AG08395 (cell line): ENCODE measurements around the gene CHID1.
A peak's percentile ranks its signal among the peaks of the same experiment; 100 is the strongest.

Experiments used
- DNase-seq: peaks from one replicate; pipeline ENCODE4 v3.0.0; 2012; ENCODE audit warnings: mixed read lengths, low spot score

CHID1 gene

DNA sequence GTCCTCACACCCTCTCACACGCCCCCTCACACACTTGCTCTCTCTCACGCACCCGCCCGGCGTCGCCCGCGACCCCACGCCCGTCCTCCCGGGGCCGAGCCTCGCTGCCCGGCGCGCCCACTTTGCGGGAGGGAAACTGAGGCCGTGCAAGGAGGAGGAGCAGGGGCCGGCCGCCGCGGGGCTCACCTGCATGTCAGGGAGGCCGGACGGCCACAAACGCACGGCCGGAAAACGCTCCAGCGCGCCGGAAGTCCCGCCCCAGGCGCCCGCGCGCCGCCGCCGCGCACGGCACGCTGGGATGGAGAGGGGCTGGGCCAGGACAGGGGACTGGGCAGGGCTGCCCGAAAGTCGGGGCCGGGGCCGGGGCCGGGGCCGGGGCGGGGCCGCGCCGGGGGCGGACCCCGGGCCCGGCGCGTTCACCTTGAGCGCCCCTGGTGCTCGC lies at the start of gene CHID1:
CHID1 (minus strand) TSS at position 222 of the 442 bp plus-strand sequence. CDS start 5,994 bp downstream, outside the sequence.
- DNase-seq, result peak; percentile 95

DNA sequence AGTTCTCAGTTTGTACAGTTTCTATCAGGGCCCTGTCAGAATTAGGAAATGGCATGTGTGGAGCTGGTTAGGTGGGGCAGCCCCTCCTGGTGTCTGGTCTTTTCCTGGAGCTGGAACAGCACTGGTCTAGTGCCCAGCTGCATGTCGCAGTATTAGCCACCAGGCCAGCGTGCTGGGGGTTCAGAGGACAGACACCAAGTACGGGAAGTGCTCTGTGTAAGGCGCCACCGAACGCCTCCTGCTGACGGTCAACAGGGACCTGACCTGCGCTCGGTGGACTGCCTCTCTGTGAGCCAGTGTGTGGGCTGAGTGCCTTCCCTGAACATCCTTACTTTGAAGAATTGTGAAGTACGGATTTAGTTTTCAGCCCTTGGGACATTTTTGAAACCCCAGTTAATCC lies 49.0 kb upstream of the CHID1 start:
- DNase-seq, result no peak

DNA sequence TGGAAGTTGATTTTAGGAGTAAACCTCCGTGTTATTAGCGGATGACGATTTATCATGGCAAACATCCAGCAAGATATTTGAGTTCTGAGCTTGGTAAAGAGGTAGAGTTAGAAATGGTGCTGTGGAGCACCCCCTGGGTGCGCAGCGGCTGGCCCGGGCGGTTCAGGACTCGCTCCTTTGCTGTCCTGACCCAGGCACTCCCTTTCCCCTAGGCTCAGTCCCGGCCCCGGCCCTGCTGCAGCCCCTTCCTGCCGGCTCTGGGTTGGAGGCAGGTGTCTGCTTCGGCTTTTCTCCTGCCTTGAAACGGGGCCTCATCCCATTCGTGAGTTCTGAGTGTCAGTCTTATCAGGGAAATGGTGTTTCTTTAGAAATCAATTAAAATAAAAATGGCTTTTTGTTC lies 48.4 kb upstream of the CHID1 start:
- no peak for DNase-seq

DNA sequence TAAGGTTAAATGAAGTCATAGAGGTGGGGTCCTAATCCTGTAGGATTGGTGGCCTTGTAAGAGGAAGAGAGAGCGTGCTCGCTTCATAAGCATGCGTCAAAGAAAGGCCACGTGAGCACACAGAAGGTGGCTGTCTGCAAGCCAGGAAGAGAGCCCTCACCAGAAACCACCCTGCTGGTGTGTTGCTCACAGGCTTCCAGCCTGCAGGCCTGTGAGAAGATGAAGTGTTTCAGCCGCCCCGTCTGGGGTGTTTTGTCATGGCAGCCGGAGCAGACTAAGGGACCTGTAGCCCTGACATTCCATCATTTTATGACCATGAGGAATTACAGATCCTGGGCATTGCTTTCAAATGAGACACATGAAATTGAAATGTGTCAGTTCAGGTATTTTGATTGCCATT lies 47.5 kb upstream of the CHID1 start:
- DNase-seq, result no peak

DNA sequence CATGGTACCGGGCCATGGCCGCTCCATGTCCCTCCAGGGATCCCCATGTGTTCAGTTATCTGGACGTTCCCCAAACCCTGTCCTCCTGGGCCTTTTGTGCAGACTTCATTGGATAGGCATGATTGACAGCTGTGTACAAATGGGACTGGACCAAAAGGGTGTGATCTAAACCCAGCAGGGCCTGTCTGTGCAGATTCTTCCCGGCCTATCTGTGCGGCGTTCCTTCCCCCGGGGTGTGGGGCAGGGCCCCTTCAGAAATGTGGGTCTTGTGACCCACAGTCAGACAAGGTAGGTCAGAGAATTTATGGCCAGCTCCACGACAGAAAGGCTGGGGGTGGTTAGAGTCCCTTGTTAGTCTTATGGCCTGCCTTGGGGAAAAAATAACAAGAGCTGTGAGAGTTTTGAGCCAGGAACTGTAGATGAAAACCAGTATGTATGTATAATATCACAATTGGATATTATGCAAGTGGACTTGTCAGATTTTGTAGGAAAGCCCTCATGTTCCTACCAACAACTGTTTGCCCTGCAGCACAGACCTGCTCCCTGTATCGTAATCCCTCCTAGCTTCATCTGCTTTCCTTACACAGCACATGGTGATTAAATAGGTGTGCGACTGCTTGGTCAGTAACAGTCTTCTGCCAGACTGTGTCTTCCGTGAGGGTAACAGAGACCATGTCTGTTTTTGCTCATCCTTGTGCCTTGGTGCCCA lies 46.8 kb upstream of the CHID1 start:
- DNase-seq, result no peak

DNA sequence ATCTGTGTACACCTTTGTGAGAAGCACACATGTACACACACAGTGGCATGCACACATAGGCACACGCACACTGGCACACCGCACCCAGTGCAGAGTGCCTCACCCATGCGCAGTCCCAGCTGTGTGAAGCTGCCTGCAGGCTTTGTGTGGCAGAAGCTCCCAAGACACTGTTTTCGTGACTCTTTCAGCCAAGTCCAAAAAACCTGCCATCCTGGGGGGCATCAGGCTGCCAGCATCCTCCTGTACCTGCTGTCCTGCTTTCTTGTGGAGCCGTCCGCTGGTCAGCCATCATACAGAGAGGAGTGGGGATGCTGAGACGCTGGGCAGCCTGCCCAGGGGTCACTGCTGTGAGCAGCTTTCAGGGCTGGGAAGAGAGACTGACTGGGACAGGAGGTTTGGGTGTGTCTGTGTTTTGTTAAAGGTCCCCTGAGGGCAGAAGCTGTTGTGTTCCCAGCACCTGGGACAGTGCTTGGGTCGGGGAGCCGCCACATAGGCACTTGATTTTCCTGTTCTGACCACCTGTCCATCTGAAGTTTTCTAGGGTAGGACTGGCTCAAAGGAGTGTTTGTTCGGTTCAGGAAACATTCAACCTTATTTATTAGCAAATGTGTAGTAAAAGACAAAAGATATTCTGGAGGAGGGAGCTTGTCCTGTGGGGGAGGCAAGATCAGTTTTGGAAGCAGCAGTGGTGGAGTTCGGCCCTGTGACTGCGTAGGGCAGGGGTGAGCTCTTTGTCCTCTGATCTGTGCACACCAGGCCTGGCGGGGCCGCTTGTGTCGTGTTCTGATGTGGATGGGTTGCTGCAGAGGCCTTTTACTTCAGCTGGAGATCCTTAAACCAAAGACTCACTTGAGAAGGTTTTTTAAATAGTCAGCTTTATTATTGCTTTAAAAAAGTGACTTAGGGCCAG lies 44.8 kb upstream of the CHID1 start:
- DNase-seq, result no peak

DNA sequence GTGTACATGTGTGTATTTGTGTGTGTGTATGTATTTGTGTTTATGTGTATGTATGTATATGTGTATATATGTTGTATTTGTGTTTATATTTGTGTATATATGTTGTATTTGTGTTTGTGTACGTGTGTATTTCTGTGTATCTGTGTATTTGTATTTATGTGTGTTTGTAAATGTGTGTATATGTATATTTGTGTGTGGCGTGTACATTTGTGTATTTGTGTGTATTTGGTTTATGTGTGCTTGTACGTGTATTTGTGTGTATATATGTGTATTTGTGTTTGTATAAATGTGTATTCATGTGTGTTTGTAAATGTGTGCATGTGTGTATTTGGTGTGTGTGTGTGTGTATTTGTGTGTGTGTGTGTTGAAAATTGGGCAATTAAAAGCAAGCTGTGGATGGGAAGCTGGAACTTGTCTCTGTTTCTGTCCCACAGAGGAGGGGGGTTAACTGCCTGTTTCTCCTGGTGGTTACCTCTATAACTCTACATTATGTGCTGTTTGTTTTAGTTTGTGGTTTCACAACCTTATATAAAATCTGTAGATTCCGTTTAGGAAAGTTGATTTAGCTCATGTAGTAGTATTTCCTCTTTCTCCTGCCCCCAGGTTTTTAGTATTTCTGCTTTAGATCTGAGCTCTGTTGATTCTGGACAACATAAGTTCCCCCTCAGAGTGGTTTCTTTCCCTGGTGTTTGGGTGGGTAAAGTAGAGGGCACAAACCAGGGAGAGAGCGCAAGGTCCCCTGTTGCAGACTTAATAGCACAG lies 44.0 kb upstream of the CHID1 start:
- no peak for DNase-seq

DNA sequence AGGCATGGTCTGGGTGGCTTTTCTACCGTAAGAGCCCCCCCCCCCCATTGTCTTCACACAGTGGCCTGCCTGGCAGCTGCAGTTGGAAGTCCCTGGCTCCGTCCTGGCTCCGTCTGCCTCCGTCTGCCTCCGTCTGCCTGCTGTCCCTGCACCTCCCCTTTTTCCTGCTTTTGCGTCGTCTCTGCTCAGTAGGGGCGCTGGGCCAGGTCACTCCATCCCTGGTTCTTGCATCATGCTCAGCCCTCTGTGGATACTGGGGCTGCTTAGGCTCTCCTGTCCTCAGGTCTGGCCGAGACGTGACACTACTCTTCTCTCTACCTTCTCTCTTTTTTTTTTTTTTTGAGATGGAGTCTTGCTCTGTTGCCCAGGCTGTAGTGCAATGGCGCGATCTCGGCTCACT lies 42.9 kb upstream of the CHID1 start:
- no peak for DNase-seq

DNA sequence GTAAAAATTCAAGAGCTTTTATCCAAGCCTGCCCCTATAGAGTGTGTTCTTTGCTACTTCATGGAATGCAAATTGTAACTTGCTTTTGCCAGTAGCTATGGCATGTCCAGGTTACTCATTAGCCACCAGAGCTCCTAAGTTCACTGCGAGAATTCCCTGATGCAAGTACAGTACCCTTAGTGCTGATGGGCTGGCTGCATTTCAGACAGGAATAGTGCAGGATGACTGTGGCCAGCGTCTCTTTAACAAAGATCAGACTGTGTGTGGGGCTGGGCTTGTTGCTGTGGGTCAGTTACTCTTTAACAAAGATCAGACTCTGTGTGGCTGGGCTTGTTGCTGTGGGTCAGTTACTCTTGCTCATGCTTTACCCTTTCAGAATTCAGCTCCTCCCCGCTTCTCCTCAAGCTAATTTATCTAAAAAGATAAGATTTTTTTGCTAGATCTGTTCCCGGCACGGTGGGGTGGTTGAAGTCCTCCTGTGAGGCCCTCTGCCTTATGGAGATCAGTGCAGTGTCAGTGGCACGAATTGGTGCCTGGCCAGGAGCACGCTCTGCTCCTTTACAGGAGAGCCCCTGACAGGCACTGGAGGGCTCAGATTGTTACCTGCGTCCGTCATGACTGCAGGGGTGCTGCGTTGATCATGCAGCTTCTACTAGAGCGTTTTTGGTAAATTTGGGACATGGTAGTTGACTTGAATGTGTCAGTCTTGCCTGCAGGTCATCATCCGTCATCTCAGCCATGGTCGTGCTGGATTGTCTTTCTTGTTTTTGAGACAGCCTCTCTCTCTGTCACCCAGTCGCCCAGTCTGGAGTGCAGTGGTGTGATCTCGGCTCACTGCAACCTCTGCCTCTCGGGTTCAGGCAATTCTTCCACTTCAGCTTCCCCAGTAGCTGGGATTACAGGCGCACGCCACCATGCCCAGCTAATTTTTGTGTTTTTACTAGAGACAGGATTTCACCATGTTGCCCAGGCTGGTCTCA lies 42.1 kb upstream of the CHID1 start:
- peak; percentile 16 for DNase-seq

DNA sequence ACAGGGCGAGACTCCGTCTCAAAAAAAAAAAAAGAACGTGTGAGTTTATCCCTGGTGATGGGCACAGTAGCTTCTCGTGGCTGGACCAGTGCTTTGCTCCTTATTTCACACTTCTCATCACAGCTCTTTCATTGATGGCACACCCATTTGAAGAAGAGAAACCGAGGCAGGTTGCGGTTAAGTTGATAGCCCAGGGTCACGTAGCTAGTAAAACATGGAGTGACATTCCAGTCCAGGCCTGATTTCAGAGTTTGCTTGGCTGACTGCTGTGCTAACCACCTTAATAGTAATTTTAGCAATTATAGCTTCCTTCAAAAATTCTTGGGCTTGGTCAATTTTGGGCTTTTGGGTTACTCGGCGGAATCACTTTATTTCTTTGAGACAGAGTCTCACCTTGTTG lies 40.9 kb upstream of the CHID1 start:
- no peak for DNase-seq

DNA sequence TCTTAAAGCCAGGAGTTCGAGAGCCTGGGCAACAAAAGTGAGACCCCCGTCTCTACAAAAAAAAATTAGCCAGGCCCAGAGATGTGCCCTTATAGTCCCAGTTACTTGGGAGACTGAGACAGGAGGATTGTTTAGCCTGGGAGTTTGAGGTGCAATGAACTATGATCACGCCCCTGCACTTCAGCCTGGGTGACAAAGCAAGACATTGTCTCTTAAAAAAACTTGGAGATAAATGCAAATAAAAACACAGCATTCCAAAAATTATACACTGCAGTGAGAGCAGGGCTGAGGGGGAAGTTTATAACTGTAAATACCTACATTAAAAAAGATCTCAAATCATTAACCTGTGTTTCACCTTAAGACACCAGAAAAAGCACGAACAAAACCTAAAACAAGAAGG lies 37.1 kb upstream of the CHID1 start:
- DNase-seq, result no peak

DNA sequence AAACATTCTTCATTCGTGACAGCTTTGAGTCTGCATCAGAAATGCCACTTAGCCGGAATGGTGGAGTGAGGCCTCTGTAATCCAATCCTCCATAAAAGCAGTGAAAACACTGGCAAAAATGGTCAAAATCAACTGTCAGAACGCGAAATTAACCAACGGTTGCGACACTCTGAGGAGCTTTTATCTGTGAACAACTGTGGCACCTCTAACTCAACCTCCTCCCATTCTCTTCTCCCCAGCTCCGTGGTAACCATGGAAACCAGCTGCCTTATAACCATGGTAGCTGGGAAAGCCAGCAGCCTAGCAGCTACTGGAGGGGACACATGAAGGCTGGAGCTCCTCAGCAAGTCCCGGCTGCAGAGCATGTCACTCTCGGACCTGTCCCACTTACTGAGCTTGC lies 35.4 kb upstream of the CHID1 start:
- DNase-seq, result no peak

DNA sequence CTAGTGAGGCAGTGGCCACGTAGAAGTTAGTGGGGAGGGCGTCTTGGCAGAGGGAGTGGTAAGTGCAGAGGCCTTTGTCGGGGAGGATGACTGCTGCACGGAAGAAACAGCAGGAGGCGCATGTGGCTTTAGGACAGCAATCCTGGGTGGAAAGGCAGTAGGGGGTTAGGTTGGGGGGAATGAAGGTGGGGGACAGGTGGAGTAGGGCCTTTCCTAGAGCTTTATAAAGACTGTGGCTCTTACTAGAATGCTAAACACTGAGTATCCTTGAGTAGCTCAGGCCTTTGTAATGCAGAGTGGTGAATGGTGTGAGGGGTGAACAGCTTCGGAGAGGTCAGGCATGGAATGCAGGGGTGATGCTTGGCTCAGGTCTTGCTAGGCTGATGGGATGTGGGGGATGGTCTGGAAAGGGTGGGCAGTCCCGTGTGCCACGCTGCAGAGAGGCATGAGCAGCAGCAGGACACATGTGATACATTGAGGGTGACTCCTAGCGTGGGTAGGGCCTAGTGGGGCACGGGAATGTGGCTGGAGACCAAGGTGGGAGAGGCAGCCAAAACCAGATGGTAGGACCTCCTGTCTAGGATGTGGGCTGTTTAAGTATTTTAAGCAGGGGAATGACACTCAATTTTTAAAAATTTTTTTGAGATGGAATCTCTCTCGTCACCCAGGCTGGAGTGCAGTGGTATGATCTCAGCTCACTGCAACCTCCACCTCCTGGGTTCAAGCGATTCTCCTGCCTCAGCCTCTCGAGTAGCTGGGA lies 34.3 kb upstream of the CHID1 start:
- DNase-seq, result peak; percentile 22

DNA sequence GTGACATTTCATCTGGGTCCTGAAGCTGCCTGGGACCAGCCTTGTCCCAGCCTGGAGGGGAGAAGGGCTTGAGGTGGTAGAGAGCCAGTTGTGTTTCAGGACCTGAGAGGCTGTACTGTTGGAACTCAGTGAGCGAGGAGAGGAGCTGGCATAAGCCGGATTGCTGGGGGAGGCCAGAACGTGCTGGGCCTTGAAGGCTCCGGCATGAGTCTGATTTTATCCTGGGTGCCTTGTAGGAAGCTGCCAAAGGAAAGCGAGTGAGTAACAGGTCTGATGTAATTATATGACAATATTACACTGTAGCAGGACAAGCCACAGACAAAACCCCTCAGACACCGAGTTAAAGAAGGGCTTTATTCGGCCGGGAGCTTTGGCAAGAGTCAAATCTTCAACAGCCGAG lies 32.2 kb upstream of the CHID1 start:
- peak; percentile 40 for DNase-seq

DNA sequence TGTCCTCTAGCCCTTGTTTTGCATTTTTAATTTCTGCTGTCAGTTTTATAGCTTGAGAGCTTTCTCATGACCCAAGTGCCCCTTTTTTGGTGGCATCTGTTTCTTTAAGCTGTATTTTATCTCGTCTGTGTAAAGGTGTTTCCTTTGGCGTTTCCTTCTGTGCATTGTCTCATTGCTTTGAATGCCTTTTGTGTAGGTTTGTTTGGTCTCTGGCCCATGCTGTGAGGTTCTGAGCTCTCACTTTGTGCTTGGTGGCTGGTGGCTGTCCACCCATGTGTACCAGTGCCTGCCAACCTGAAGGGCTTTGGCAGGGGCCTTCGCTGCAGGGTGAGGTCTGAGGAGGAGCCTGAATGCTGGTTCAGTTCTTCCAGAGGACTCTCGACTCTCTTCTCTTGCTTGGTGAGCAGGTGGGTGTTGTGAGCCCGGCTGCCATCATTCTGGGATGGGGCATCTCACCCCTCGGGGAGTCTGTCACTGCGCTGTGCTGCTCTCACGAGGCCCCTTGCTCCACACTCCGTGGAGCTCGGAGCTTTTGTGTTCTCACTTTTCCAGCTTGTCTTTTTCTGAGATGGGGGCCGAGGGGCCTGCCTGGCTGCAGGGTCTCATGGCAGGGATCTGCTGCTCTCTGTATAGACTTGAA lies 30.0 kb upstream of the CHID1 start:
- no peak for DNase-seq

DNA sequence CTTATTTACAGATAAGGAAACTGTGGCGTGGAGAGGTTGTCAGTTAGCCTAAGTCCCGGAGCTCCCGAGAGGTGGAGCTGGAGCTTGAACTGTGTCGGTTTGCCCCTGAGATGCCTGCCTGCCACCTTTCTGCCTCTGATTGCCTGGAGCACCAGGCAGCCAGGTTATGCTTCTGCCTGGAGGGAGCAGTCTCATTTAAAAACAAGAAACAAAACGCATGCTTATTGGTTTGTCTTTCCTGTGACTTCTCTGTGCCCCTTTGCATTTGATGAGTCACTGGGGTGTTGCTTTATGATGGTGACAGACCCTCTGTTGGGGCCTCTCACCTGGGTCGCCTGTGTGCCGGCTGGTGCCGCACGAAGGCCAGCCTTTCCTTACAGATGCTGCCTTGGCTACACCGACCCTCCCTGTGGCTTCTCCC lies 27.2 kb upstream of the CHID1 start:
- no peak for DNase-seq

DNA sequence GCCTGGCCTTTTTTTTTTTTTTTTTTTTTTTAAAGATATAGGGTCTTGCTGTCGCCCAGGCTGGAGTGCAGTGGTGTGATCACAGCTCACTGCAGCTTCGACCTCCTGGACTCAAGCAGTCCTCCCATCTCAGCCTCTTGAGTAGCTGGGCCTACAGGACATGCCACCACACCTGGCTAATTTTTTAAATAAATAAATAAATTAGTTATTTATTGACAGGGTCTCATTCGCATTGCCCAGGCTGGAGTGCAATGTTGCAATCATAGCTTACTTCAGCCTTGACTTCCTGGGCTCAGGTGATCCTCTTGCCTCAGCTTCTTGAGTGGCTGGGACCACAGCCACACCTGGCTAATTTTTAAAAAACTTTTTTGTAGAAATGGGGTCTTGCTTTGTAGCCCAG lies 25.6 kb upstream of the CHID1 start:
- no peak for DNase-seq

DNA sequence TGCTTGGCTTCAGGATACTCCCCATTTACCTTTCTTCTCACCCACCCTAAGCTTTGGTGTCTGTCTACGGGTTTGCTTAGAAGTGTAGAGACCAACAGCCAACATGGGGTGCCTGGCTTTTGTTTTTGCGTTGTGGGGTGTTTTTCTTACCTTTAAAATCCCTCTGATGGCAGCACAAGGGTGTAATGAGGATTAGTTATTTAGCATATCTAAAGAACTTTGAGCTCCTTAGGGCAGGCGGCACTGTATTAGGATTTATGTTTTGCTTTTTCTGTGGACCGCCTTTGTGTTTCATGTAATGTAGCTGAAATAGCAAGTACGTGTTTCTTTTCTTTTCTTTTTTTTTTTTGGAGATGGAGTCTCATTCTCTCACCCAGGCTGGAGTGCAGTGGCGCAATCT lies 23.9 kb upstream of the CHID1 start:
- DNase-seq, result no peak

DNA sequence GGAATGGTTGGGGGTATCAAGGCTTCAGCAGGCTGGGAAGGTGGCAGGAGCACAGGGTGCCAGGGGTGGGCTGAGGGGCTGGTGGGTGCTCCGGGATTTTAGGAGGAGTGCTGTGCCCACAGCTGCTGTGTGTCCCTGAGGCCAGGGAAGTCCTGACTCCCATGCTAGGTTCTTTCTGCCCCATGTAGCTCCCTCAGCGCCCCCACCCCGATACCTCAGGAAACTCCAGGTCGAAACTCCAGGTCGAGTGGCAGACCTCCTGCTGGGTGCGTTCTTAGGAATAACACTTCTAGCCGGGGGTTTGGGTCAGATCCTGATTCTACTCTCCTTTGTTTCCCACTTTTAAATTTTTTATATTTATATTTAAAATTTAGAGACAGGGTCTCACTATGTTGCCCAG lies 23.3 kb upstream of the CHID1 start:
- DNase-seq, result no peak
